Stimulated activated CD4-positive, alpha-beta T cell treated with anti-CD3 and anti-CD28 coated beads, Interleukin-2, amount 100 ng/mL, for 24 hours (primary cell): ENCODE data around the gene ADAMTS2.

ENCODE experiments used
- DNase-seq, 2 donors: peaks; one replicate each; pipeline ENCODE4 v3.0.0-alpha.2; 2020

The ADAMTS2 gene

DNA sequence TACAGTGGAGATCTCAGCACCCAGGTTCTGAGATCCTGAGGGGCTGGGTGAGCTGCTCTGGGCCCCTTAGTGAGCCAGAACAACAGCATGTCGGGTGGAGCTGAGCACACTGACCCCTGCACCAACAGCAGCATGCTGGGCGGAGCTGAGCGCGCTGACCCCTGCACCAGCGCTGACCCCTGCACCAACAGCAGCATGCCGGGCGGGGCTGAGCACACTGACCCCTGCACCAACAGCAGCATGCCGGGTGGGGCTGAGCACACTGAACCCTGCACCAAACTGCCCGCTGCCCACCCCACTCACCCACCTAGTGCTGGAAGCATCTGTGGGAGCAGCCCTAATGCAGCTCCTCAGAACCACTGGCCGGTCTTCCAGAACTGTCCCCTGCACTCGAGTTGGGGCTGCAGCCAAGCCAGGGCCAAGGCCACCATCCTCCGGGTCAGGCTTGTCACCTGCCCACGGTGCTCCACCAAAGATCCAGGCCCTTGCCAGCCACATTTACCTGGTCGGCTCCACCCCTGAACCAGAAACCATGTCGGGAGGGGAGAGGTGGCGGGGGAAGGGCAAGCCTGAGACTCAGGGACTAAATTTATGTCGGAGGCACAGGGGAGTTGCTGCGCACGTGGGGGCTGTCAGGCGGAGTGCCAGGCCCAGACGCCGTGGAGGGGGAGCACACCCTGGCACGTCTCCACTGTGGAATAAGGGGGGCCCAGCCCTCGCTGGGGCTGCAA lies 80.3 kb downstream of the ADAMTS2 start:
- peak in 1 of 2 donors; percentile 8 for DNase-seq

DNA sequence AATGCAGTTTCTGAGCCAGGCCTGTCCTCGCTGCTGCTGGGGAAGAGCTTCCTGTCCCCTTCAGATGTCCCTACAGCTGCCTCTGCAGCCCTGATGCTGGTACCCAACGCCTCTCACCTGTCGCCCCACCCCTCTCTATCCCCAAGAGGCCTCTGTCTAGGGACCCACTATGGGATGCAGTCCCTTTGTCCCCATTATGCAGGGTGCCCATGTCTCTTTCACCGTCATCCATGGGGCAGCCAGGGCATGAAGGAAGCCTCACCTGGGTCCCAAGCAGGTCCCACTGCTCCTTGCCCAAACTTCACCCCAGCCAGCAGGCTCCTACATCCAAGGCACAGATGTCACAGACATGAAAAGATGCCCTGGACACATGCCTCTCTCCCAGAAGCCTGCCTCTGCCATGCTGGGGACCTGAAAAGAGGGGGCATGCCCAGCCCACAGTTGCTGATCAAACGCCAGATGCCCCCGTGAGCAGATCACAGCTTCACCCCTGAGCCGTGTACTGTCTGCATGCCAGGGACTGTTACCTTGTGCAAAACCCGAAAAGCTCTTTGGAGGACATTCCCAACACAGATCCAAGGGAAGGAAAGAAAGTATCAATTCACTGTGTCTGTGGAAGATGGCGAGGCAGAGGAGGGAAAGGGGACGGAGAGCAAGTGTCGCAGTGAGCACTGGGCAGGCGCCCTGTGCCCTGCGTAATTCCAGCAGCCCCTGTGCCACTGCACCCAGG lies 81.0 kb downstream of the ADAMTS2 start:
- DNase-seq: peak in 1 of 2 donors; percentile 6

GRCh38 chr5:179263391-179264052 lies 81.7 kb downstream of the ADAMTS2 start:
- DNase-seq: peak in 1 of 2 donors; percentile 10

- DNase-seq: peak in 1 of 2 donors; percentile 13
These were observed 82.9 kb downstream of the ADAMTS2 start for GRCh38 chr5:179262126-179262920.

DNA sequence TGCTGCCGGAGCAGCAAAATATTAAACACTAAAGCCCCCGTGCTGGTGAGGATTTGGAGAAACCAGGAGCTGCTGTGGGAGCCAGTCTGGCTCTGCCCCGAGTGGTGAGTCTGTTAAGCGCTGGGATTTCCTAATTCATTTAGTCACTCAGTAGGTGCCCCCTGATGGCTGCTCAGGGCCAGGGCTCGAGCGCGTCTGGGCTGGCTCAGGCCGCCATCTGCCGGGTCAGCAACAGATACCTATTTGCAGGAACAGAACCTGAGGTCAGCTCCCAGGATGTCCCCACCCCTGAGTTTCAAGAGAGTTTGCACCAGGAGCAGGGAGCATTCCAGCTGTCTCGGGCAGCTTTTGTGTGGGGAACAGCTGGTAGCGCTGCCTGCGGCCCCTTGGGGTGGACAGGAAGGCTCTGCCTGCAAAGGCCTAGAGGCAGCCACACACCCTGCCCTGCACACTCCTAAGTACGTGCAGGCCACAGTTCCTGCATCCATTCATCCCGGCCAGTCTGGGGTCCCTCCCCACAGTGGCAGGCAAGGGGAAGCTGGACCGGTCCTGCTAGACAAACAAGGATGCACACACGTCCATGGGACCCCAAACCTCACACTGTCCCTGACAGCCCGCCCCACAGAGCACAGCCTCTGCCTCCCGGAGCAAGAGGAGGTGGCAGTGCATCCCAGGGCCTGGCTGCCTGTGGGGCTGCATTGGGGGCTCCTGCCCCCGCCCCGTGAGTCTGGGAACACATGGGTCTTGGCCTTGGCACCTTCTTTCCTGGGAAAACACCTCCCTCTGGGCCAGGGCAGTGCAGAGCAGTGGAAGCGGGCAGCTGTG lies 83.7 kb downstream of the ADAMTS2 start:
- peak; percentile 6 to 16 for DNase-seq

GRCh38 chr5:179260324-179261070 lies 84.8 kb downstream of the ADAMTS2 start:
- DNase-seq: peak in 1 of 2 donors; percentile 8

GRCh38 chr5:179259731-179260323 lies 85.4 kb downstream of the ADAMTS2 start:
- DNase-seq: peak in 1 of 2 donors; percentile 5

GRCh38 chr5:179258922-179259730 lies 86.1 kb downstream of the ADAMTS2 start:
- DNase-seq: peak in 1 of 2 donors; percentile 10

DNA sequence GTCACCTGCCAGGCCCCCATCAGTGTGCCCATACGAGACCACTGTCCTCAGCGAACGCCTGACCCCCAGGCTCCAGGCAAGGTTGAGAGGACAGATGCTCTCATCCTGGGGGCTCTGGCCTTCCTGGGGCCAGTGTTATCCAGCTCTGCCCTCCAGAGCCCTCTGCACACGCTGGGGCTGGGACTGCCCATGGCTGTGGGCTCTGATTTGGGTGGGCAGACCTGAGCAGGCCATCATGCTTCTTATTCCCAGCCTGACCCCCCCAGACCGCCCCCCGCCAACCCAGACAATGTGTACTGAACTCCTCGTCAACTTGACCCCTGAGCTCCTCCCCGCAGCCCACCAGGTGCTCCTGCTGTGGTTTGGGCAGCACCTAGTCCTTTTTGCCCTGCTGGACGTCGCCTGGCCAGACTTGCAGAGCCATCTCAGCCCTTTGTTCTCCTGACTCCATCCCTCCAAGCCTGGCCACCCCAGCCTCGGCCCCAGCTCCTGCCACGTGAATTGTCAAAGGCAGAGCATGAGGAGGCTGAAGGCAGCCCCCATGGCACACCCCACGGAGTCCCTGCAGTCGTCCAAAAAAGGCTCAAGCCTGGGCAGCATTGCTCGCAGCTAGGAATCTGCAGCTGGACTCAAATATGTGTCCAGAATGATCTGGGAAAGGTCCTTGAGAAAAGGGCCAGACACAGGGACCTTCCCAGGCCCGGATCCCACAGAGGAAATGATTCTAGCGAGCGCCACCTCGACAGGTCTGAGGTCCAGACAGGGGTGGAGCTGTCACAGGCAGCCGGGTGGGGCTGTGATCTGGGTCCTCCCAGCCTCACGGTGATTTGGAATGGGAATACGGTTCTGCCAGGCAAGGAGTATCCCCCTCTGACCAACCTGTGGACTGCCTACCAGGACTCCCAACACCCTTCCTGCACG lies 87.0 kb downstream of the ADAMTS2 start:
- peak in 1 of 2 donors; percentile 13 for DNase-seq

GRCh38 chr5:179257176-179257682 lies 88.0 kb downstream of the ADAMTS2 start:
- DNase-seq: peak in 1 of 2 donors; percentile 3

GRCh38 chr5:179256328-179257175 lies 88.7 kb downstream of the ADAMTS2 start:
- no peak for DNase-seq

GRCh38 chr5:179255527-179256327 lies 89.5 kb downstream of the ADAMTS2 start:
- DNase-seq: no peak

- DNase-seq: no peak
These were observed 90.5 kb downstream of the ADAMTS2 start for GRCh38 chr5:179254638-179255271.

- no peak for DNase-seq
These were observed 91.5 kb downstream of the ADAMTS2 start for GRCh38 chr5:179253730-179254129.

DNA sequence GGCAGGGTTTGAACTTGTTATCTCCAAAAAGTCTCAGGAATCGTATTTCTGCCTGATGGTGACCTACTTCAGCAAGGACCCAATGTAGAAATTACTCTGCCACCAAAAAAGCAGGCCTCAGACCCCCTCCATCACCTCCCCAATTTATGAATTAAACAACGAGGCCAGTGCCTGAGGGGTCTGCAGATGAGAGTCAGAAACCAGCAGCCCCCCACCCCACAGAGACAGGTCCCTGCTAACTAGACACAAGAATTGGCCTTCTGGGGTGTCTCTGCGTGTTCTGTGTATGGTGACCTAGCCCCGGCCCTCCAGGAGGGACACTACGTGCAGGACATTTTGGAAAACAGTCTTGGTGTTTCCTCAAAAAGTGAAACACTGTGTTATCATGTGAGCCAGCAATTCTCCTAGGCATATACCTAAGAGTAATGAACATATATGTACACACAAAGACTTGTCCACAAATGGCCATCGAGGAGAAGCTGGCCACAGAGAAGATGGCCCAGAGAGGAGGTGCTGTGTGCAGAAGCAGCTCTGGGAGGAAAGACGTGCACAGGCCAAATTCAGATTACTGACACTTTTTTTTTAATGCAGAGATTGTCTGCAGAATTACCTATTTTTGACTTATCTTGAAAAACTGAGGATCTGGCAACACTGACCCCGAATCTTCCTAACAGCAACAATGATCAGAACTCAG lies 93.8 kb downstream of the ADAMTS2 start:
- DNase-seq: no peak
